Gastroesophageal sphincter (tissue), 4 donors: ENCODE data around the gene LRRC75A. TPM values are rescaled to one million over a fixed set of nuclear protein-coding genes. Genes with fewer than 3 reads are reported as not detected.
"Not testable (repeated sequence)": the region's sequence is repeated elsewhere in the genome, so short reads cannot be mapped to it uniquely, and the experiment has no call there.

ENCODE experiments used
- ATAC-seq: fragments of 150-250 bp; one replicate; pipeline ENCODE4 v1.9.1; 2016; ENCODE audit warnings: mild to moderate bottlenecking, moderate library complexity
- H3K27ac ChIP-seq, 4 donors: fragments of 200-600 bp; sonication (generic) in 3 of 4; 1 replicate in 3 of 4; 2 replicates in 1 of 4; pipeline ENCODE4 v1.5.1; 2016 to 2019
- H3K27me3 ChIP-seq: fragments of 200-600 bp; sonication (generic); one replicate; pipeline ENCODE4 v1.5.1; 2019
- H3K36me3 ChIP-seq, 2 donors: fragments of 200-600 bp; sonication (generic); one replicate each; pipeline ENCODE4 v1.5.1; 2019; ENCODE audit warnings: control low read depth in 1 of 2
- H3K4me1 ChIP-seq, 3 donors: fragments of 200-600 bp; sonication (generic); 1 replicate in 2 of 3; 2 replicates in 1 of 3; pipeline ENCODE4 v1.5.1; 2016 to 2019; ENCODE audit warnings: control low read depth in 2 of 3
- H3K4me3 ChIP-seq, 2 donors: fragments of 200-600 bp; sonication (generic); one replicate each; pipeline ENCODE4 v1.5.1; 2019; ENCODE audit warnings: mild to moderate bottlenecking in 1 of 2, moderate library complexity in 1 of 2
- H3K9me3 ChIP-seq, 3 donors: fragments of 200-600 bp; sonication (generic); one replicate each; pipeline ENCODE4 v1.5.1; 2017 to 2019; ENCODE audit warnings: control low read depth in 2 of 3
- CTCF ChIP-seq, 4 experiments: fragments of 200-600 bp in 2 of 4; fragments of 450-650 bp in 2 of 4; sonication (generic) in 1 of 4; IDR thresholded peaks; one replicate each; pipeline ENCODE4 v1.5.1; 2017 to 2019; ENCODE audit warnings: antibody characterized with exemption in 4 of 4, mild to moderate bottlenecking in 2 of 4, moderate library complexity in 2 of 4
- EP300 ChIP-seq: sonication (generic); formaldehyde crosslinking; IDR thresholded peaks from one replicate; pipeline ENCODE4 v1.6.1; 2017; ENCODE audit warnings: antibody characterized with exemption, mild to moderate bottlenecking
- POLR2A ChIP-seq, 2 donors: fragments of 450-650 bp; IDR thresholded peaks; one replicate each; pipeline ENCODE4 v1.6.1; 2017; ENCODE audit warnings: antibody characterized with exemption in 2 of 2, mild to moderate bottlenecking in 2 of 2, moderate library complexity in 1 of 2
- POLR2AphosphoS5 ChIP-seq: sonication (generic); formaldehyde crosslinking; IDR thresholded peaks from one replicate; pipeline ENCODE4 v1.6.1; 2017; ENCODE audit warnings: antibody characterized with exemption
- WGBS, 2 donors: methylation state at CpG; one replicate each; pipeline ENCODE4 v1.1.5; 2018; ENCODE audit warnings: low coverage in 1 of 2; 5-methylcytosine and 5-hydroxymethylcytosine counted together
- total RNA-seq, 4 donors: library from RNA; depleted of rRNA; stranded (reverse); fragments of >200 nt; gene quantifications; one replicate each; pipeline ENCODE4 v1.1.0, GENCODE V29; 2016

Gene LRRC75A
- total RNA-seq, 4 donors from 2014 or later, result 0.94 to 4.0 (median 2.3) TPM

- TF ChIP-seq EP300, result no peak
- TF ChIP-seq POLR2A (IDR thresholded peaks at IDR 0.05), result no peak
- no peak for TF ChIP-seq POLR2AphosphoS5
- no peak for TF ChIP-seq CTCF (IDR thresholded peaks at IDR 0.05)
- 60 to 77% methylated on average over 4 to 5 of the region's 7 CpGs for WGBS, 2 donors
- Histone ChIP-seq H3K36me3 (peaks cover 0 to 66% of the 10 kb centered on the region in 2 donors), H3K27me3 (no peaks in the 10 kb centered on the region), H3K4me3 (no peak overlapping the region), H3K4me1 (peaks cover 6 to 68% (median 10%) of the 10 kb centered on the region in 3 donors), H3K27ac (no peak overlapping the region), H3K9me3 (no peaks in the 10 kb centered on the region)
- ATAC-seq, result no peak
Observed at GRCh38 chr17:16442594-16443510, 49.1 kb downstream of the LRRC75A start.

DNA sequence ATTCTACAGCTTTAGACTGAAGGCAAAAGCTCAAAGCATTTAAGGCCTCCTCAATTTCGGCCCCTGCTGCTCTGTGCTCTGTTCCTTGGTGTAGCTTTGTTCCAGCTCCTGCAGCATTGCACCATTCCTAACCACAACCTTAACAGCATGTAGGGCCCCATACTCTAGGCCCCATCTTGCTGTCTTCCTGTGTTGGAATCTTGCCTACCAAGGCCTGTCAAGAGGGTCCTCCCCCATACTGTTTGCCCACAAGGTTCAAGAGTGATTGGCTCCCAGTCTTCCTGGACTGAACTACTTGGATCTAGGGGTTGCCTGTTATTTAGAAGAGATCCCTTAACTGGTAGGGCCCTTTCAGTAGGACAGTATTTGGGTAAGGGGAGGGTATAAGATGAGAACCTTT is 49.9 kb downstream of the LRRC75A start:
- TF ChIP-seq EP300 (no peak), POLR2AphosphoS5 (no peak), POLR2A (IDR thresholded peaks at IDR 0.05) (no peak), CTCF (IDR thresholded peaks at IDR 0.05) (no peak)
- Histone ChIP-seq H3K4me1 (peaks cover 6 to 68% (median 10%) of the 10 kb centered on the region in 3 donors), H3K27ac (no peak overlapping the region), H3K27me3 (no peaks in the 10 kb centered on the region), H3K4me3 (no peak overlapping the region), H3K36me3 (peaks cover 0 to 59% of the 10 kb centered on the region in 2 donors), H3K9me3 (no peaks in the 10 kb centered on the region)
- WGBS, 2 donors, result 93% methylated on average over 1 of the region's 1 CpG; no CpG with 5 or more reads in 1 of the 2 donors
- ATAC-seq, result no peak

GRCh38 chr17:16440901-16441629 is 50.9 kb downstream of the LRRC75A start:
- Histone ChIP-seq H3K4me1 (peaks cover 6 to 67% (median 10%) of the 10 kb centered on the region in 3 donors), H3K36me3 (peaks cover 0 to 48% of the 10 kb centered on the region in 2 donors), H3K9me3 (no peaks in the 10 kb centered on the region), H3K27ac (no peak overlapping the region), H3K27me3 (no peaks in the 10 kb centered on the region), H3K4me3 (no peak overlapping the region)
- WGBS, 2 donors, result 68 to 76% methylated on average over 2 to 3 of the region's 3 CpGs
- TF ChIP-seq EP300 (no peak), CTCF (IDR thresholded peaks at IDR 0.05) (no peak), POLR2AphosphoS5 (no peak), POLR2A (IDR thresholded peaks at IDR 0.05) (no peak)
- no peak for ATAC-seq

GRCh38 chr17:16440354-16440753 is 51.6 kb downstream of the LRRC75A start:
- H3K27me3 ChIP-seq, ATAC-seq, H3K9me3 ChIP-seq: not testable (repeated sequence)
- 70 to 94% methylated on average over 2 to 3 of the region's 5 CpGs for WGBS, 2 donors
- peak overlapping the region in 2 of 4 donors; percentile 83 to 88 for H3K27ac ChIP-seq
- H3K36me3 ChIP-seq, result peaks cover 0 to 45% of the 10 kb centered on the region in 2 donors
- H3K4me1 ChIP-seq, result peaks cover 6 to 60% (median 9%) of the 10 kb centered on the region in 3 donors
- peak overlapping the region; percentile 72 to 86 for H3K4me3 ChIP-seq

- H3K36me3 ChIP-seq, result peaks cover 0 to 45% of the 10 kb centered on the region in 2 donors
- H3K4me1 ChIP-seq, result peaks cover 6 to 56% (median 7%) of the 10 kb centered on the region in 3 donors
- H3K4me3 ChIP-seq, result peak overlapping the region; percentile 72 to 86
- H3K27ac ChIP-seq, result peak overlapping the region in 3 of 4 donors; percentile 8 to 88 (median 83)
- no peak for TF ChIP-seq POLR2AphosphoS5
- TF ChIP-seq POLR2A (IDR thresholded peaks at IDR 0.05), result no peak
- no peak for TF ChIP-seq EP300
- TF ChIP-seq CTCF (IDR thresholded peaks at IDR 0.05), result no peak
- no peaks in the 10 kb centered on the region for H3K27me3 ChIP-seq
- no peak for ATAC-seq
- H3K9me3 ChIP-seq, result no peaks in the 10 kb centered on the region
- 3 to 13% methylated on average over 7 to 10 of the region's 10 CpGs for WGBS, 2 donors
Observed at GRCh38 chr17:16439811-16440351, 52.1 kb downstream of the LRRC75A start.
